GM18498 (cell line): ENCODE results near the gene KIF6.
"Not testable (repeated sequence)": the region's sequence is repeated elsewhere in the genome, so short reads cannot be mapped to it uniquely, and the experiment has no call there.

Experiments
- ATAC-seq: cut with Tn5 transposase; IDR thresholded peaks from one replicate; pipeline ENCODE4 v1.9.1; 2021; ENCODE audit warnings: mild to moderate bottlenecking, moderate library complexity; ENCODE audit not compliant: unreplicated experiment

The KIF6 gene

GRCh38 chr6:39300739-39301138 is 424.5 kb downstream of the KIF6 start:
- ATAC-seq: no peak

GRCh38 chr6:39298061-39298460 is 427.1 kb downstream of the KIF6 start:
- ATAC-seq: no peak

- no peak for ATAC-seq
Observed at GRCh38 chr6:39296745-39297640, 428.2 kb downstream of the KIF6 start.

GRCh38 chr6:39295611-39296011 is 429.6 kb downstream of the KIF6 start:
- no peak for ATAC-seq

- ATAC-seq: no peak
Observed at GRCh38 chr6:39294899-39295298, 430.3 kb downstream of the KIF6 start.

- ATAC-seq: no peak
Observed at GRCh38 chr6:39294133-39294532, 431.1 kb downstream of the KIF6 start.

GRCh38 chr6:39292637-39293036 is 432.6 kb downstream of the KIF6 start:
- no peak for ATAC-seq

- no peak for ATAC-seq
Observed at GRCh38 chr6:39289490-39289889, 435.7 kb downstream of the KIF6 start.

- no peak for ATAC-seq
Observed at GRCh38 chr6:39287601-39288000, 437.6 kb downstream of the KIF6 start.

GRCh38 chr6:39286596-39286995 is 438.6 kb downstream of the KIF6 start:
- not testable (repeated sequence) for ATAC-seq

GRCh38 chr6:39282774-39283173 is 442.4 kb downstream of the KIF6 start:
- ATAC-seq: no peak

GRCh38 chr6:39281312-39281980 is 443.8 kb downstream of the KIF6 start:
- ATAC-seq: no peak

GRCh38 chr6:39280247-39280731 is 444.9 kb downstream of the KIF6 start:
- ATAC-seq: no peak
